Central memory CD8-positive, alpha-beta T cell (primary cell): Measurements from ENCODE around the gene RSPO1.

ENCODE experiments used
- ATAC-seq: fragments of 150-1000 bp; cut with Tn5 transposase; replicated peaks from 2 replicates; pipeline ENCODE4 v1.10.0; 2022; ENCODE audit warnings: mild to moderate bottlenecking, moderate FRiP score, moderate number of reproducible peaks; ENCODE audit not compliant: poor library complexity, severe bottlenecking; ENCODE audit errors: extremely low read depth
- DNase-seq, 2 donors: peaks; one replicate each; pipeline ENCODE4 v3.0.0; 2021; ENCODE audit warnings: low spot score in 2 of 2
- H3K27ac Mint-ChIP-seq: one replicate; pipeline ENCODE4 v1.8.0; 2022; ENCODE audit warnings: low read depth, mild to moderate bottlenecking, moderate library complexity, mixed read lengths
- H3K27me3 Mint-ChIP-seq: one replicate; pipeline ENCODE4 v1.8.0; 2022; ENCODE audit warnings: mixed read lengths
- H3K36me3 Mint-ChIP-seq: one replicate; pipeline ENCODE4 v1.8.0; 2022; ENCODE audit warnings: mild to moderate bottlenecking, moderate library complexity, mixed read lengths; ENCODE audit not compliant: insufficient read depth
- H3K4me1 Mint-ChIP-seq: one replicate; pipeline ENCODE4 v1.8.0; 2022; ENCODE audit warnings: mixed read lengths
- H3K4me3 Mint-ChIP-seq: one replicate; pipeline ENCODE4 v1.8.0; 2022; ENCODE audit warnings: mild to moderate bottlenecking, moderate library complexity, mixed read lengths
- H3K9me3 Mint-ChIP-seq: one replicate; pipeline ENCODE4 v1.8.0; 2022; ENCODE audit warnings: mixed read lengths

Gene RSPO1

DNA sequence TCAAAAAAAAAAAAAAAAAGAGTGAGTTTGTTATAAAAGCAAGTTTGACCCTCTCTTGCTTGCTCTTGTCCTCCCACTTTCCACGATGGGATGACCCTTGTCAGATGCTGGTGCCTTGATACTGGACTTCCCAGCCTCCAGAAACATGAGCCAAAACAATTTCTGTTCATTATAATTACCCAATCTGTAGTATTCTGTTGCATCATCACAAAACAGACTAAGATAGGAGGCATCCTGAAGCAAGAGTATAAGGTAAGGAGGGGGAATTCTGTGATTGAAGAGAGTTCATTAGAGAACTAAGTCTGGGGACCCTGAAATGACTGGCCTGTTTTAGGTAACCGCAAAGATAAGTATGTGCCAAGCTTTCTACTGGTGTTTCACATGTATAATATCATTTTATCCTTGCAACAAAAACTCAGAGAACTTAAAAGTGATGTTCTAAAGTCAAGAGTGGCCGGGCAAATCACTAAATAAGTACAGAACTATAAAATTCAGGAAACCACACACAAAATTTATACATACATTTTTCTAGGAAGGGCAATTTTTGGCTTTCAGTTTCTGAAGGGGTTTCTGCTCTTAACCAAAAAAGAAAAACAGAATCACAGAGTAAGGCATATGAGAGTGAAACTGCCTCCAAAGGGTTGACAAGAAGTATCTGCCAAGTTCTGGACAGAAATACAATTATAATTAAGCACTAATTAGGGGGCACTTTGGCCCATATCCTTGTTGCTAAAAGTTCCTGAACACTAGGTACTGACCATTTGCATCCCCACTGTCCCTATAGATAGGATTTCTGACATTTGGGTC is 64.0 kb downstream of the RSPO1 start:
- H3K36me3 Mint-ChIP-seq: peaks cover 66% of the 10 kb centered on the region

DNA sequence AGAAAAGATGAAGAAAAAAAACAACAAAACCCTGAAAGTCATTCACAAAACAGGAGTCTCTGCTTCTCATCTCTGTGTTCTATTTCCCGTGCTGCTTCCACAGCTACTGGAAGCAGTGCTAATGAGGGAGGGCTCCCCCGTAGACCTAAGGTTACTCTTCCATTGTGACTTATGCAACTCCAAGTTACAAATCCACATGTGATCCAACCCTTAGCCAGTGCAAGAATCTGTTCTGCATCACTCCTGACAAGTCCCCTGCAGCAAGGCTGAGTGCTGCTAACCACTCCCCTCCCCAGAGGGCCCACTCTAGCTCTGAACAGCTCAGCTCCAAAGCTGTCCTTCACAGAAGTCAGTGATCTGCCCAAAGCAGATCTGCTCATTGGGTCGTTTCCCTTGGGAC is 67.7 kb downstream of the RSPO1 start:
- Mint-ChIP-seq H3K36me3 (peaks cover 45% of the 10 kb centered on the region), H3K27me3 (no peaks in the 10 kb centered on the region), H3K4me3 (no peak overlapping the region), H3K9me3 (no peaks in the 10 kb centered on the region), H3K27ac (peak overlapping the region; percentile 41), H3K4me1 (no peaks in the 10 kb centered on the region)
- ATAC-seq (no peak), DNase-seq (no peak)

More for the DNA sequence above, 64.0 kb downstream of the RSPO1 start:
- Mint-ChIP-seq H3K9me3 (no peaks in the 10 kb centered on the region), H3K27me3 (no peaks in the 10 kb centered on the region), H3K4me3 (no peak overlapping the region), H3K27ac (no peak overlapping the region), H3K4me1 (no peaks in the 10 kb centered on the region)
- no peak for ATAC-seq
- DNase-seq: no peak

DNA sequence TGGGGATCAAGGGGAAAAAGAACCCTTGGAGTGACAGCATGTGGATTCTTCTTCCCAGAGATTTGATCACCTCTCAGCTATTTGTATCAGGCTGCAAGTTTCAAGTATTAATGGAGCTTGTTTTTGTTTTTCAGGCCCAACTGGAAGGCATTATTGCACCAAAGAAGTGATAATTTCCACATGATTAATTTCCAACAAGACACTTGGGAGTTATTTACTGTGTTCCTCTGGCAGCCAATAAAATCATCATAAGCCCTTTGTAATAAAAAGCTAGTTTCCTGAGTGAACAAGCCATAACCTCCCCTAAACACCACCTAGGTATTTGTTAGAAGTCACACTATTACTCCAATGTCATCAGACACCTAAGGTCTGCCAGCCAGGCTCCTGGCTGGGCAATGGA is 69.8 kb downstream of the RSPO1 start:
- Mint-ChIP-seq H3K4me3 (no peak overlapping the region), H3K9me3 (no peaks in the 10 kb centered on the region), H3K27ac (no peak overlapping the region), H3K36me3 (peaks cover 37% of the 10 kb centered on the region), H3K27me3 (no peaks in the 10 kb centered on the region), H3K4me1 (no peaks in the 10 kb centered on the region)
- no peak for ATAC-seq
- DNase-seq: no peak

DNA sequence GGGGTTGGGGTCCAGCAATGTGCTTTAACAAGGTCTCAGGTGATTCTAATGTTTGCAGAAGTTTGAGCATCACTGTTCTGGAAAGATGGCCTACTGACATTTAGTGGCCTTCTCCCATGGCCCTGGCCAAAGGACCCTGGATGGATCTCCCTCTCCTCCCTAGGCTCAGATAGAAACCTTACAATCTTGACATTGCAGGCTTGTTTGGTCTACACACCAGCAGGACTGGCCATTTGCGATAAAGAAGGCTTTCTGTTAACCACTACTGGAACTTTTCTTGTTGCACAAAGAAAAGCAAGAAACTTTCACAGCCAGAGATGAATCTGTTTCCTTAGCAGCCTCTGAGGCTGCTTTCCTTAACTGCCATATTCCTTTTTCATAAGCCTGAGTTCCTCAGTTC is 71.7 kb downstream of the RSPO1 start:
- no peaks in the 10 kb centered on the region for H3K9me3 Mint-ChIP-seq
- no peak overlapping the region for H3K4me3 Mint-ChIP-seq
- H3K27me3 Mint-ChIP-seq: no peaks in the 10 kb centered on the region
- H3K27ac Mint-ChIP-seq: no peak overlapping the region
- no peak for ATAC-seq
- peaks cover 20% of the 10 kb centered on the region for H3K36me3 Mint-ChIP-seq
- no peak for DNase-seq
- no peaks in the 10 kb centered on the region for H3K4me1 Mint-ChIP-seq
